HG02943 (cell line): ENCODE data around the gene MAP4K2.

Experiments used
- ATAC-seq: cut with Tn5 transposase; IDR thresholded peaks from one replicate; pipeline ENCODE4 v1.9.1; 2021; ENCODE audit warnings: mild to moderate bottlenecking, low read depth, moderate library complexity; ENCODE audit not compliant: unreplicated experiment

MAP4K2 gene

DNA sequence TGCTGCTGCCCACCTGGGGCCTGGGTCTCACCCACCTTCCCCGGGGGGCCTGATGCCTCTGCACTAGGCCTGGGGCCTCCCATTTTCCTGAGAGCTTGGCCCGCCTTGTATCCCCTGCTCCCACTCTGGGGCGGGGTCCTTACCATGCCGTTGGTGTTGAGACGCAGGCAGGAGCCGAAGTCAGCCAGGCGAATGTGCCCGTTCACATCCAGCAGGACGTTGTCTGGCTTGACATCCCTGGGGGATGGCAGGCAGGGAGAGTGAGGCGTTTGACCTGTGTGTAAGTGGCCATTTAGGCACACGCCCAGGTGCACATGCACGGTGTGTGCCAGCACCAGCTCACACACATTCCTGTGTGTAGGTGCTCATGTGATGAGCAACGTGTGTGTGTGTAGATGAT lies 36.3 kb upstream of the MAP4K2 start:
- ATAC-seq, result no peak

- ATAC-seq, result no peak
Measured at GRCh38 chr11:64838600-64839334, 35.8 kb upstream of the MAP4K2 start.

DNA sequence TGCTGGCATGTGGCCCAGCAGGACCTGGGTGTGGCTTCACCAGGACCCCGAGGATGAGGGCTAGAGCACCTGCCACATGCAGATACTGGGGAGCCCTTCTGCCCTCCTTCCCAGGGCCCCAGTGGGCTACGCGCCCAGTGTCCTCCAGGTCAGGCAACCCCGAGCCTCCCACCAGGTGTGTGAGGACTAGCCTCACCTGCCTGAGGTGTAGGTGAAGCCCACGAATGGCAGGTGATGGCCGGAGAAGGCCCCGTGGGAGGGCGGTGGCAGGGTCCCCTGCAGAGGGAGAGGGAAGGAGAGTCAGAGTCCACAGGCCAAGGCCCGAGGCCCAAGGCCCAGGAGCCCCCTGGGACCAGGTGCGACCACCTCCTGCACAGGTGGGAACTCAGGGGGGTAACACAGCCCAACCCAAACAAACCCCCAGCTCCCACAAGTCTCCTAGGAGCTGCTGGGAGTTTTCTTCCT lies 34.9 kb upstream of the MAP4K2 start:
- ATAC-seq, result no peak

- ATAC-seq, result no peak
Measured at GRCh38 chr11:64836448-64837072, 33.5 kb upstream of the MAP4K2 start.

DNA sequence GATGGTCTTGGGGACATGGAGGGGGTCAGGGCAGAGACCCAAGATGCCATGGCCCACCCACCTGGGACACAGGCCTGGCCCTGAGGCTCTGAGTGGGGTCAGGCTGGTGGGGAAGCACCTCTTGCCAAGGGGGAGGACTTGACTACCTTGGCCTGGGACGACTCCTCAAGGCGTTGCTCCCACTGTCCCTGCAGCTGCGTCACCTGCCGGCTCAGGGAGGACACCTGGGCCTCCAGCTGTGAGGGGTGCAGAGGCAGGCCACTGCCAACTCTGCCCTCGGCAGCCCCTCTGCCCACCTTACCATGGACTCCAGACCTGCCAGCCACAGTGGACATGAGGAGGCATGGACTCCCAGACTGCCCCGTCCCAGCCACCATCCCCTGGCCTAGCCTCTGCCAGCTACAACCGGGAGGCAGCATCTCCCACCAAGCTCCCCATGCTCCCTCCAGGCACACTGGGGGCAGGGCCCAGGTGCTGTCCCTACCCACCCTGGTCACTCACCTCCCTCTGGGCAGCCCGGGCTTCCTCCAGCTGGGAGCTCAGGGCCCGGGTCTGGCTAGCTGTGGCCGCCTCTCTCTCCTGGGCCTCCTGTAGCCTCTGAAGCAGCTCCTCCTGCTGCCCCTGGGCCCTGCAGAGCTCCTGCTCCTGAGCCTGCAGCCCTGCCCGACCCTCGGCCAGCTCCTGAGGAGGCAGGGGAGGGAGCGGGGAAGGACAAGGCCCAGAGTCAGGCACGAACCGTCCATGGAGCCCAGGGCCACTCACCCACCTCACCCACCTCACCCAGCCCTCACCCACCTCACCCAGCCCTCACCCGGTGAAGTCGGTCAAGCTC lies 32.8 kb upstream of the MAP4K2 start:
- ATAC-seq, result no peak

DNA sequence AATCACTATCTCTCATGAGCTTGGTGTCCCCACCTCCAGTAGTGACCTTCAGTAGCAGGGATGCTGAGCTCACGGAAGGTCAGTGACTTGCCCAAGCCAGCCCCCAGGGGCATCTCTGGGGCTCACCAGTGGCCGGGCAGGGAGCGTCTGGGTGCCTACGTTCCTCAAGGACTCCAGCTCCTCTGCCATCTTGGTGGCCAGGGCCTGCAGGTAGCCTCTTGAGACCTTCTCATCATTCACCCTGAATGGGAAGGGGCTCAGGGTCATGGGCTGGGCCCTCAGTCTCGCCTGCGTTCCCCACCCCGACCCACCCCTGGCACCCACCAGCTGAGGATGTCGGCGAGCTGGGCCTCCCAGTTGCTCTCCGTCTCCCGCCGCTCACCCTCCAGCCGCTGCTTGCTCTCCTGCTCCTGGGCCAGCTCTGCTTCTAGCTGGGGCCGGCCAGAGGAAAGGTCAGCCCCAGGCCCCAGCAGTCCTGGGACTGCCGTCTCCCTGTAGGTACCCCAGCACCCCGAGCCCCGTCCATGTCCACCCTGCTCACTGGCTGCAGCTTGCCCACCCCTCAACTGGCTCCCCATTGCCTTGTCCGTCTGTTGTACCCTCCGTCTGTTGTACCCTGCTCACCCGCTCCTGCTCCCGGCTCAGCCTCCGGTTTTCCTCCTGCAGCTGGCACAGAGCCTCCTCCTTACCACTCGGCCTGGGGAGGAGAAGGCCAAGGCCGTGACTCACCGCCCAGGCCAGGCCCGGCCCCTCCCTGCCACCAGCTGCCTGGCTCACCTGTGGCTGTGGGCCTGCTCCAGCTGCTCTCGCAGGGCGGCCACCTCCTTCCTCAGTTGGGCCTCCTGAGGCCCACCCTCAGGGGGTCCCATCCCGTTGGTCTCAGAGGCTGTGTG lies 32.0 kb upstream of the MAP4K2 start:
- ATAC-seq, result no peak

GRCh38 chr11:64834031-64834722 lies 31.2 kb upstream of the MAP4K2 start:
- no peak for ATAC-seq

GRCh38 chr11:64833509-64833908 lies 30.5 kb upstream of the MAP4K2 start:
- no peak for ATAC-seq

GRCh38 chr11:64833198-64833502 lies 30.1 kb upstream of the MAP4K2 start:
- ATAC-seq, result no peak

GRCh38 chr11:64832467-64833197 lies 29.6 kb upstream of the MAP4K2 start:
- ATAC-seq, result no peak

DNA sequence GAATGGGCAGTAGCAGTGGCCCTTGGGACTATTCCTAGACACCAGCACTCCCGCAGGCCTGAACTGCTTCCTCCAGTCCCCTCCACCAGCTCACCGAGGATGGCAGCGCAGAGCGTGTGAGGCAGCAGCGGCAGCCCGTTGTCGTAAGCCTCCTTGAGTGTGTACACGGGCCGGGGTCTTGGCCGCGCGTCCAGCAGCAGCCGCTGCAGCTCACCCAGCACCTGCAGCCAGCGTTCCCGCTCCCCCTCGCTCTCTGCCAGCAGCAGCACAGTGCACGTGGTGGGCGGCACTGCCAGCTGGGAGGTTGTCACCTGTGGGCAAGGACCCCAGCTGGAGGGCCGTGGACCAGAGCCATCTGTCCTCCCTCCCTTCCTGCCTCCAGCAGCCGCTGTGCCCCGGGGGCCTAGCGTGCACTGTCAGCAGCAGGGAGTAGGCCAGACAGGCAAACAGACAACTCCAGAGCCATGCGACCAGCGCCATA lies 28.4 kb upstream of the MAP4K2 start:
- ATAC-seq, result no peak

GRCh38 chr11:64829536-64830251 lies 26.7 kb upstream of the MAP4K2 start:
- ATAC-seq, result no peak

GRCh38 chr11:64827451-64827839 lies 24.4 kb upstream of the MAP4K2 start:
- ATAC-seq, result no peak

- ATAC-seq, result no peak
Measured at GRCh38 chr11:64826578-64827450, 23.8 kb upstream of the MAP4K2 start.

DNA sequence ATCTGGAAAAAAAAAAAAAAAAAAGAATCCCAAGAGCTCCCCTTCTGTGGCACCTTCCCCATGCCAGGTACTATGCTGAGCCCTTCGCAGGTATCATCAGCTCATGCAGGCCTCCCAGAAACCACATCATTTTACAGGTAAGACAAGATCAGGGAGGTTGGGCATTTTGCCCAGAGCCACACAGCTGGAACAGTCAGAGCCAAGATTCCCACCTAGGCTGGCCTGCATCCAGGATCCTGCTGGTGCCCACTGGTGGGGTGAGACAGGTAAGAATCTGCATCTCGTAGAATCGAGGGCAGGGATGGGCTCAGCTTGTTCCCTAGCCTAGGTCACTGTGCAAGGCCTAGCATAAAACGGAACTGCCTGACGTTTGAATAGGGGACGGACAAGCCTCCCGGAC lies 23.0 kb upstream of the MAP4K2 start:
- ATAC-seq, result no peak

- no peak for ATAC-seq
Measured at GRCh38 chr11:64823568-64824119, 20.6 kb upstream of the MAP4K2 start.

DNA sequence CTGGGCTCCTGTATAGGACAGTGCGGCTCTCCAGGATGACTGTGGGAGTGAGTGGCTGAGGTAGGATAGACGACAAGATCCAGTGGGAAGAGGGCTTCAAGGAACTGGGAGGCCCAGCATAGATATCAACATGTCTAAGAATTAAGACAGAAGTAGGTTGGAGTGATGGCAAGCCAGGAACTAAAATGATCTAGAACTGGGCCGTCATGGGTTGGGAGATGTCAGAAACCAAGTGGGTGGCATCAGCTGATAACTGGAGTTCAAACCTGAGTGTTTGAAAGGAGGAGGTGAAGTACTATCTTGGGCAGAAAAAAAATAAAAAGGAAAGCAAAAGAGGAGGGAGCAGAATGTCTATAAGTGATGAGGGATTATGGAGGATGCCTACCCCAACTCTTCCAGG lies 14.5 kb upstream of the MAP4K2 start:
- no peak for ATAC-seq
